KOPT-K1 (cell line): ENCODE measurements around the gene ELFN1.

ENCODE experiments used
- H3K27ac ChIP-seq: fragments of 200-600 bp; sonication (generic); 2 replicates; pipeline ENCODE4 v1.5.1; 2016; ENCODE audit warnings: antibody characterized with exemption, mild to moderate bottlenecking, low read depth, low read length; ENCODE audit not compliant: poor library complexity, severe bottlenecking
- H3K36me3 ChIP-seq: fragments of 200-600 bp; sonication (generic); 2 replicates; pipeline ENCODE4 v1.5.1; 2017; ENCODE audit warnings: antibody characterized with exemption, mild to moderate bottlenecking, low read length, moderate library complexity; ENCODE audit not compliant: insufficient read depth
- H3K9me3 ChIP-seq: fragments of 200-600 bp; sonication (generic); 2 replicates; pipeline ENCODE4 v1.5.1; 2017; ENCODE audit warnings: antibody characterized with exemption, low read length, mild to moderate bottlenecking; ENCODE audit not compliant: insufficient read depth, poor library complexity, severe bottlenecking

ELFN1 gene

GRCh38 chr7:1665549-1666316, 4.3 kb upstream of the ELFN1 start:
- Histone ChIP-seq H3K36me3 (no peaks in the 10 kb centered on the region), H3K27ac (no peak overlapping the region), H3K9me3 (no peaks in the 10 kb centered on the region)

- no peaks in the 10 kb centered on the region for H3K36me3 ChIP-seq
- H3K27ac ChIP-seq, result no peak overlapping the region
- no peaks in the 10 kb centered on the region for H3K9me3 ChIP-seq
Measured at GRCh38 chr7:1666317-1666822, 3.7 kb upstream of the ELFN1 start.

- no peaks in the 10 kb centered on the region for H3K9me3 ChIP-seq
- no peaks in the 10 kb centered on the region for H3K36me3 ChIP-seq
- H3K27ac ChIP-seq, result no peak overlapping the region
Measured at GRCh38 chr7:1666823-1667565, 3.1 kb upstream of the ELFN1 start.

GRCh38 chr7:1667566-1668395, 2.3 kb upstream of the ELFN1 start:
- H3K27ac ChIP-seq, result no peak overlapping the region
- no peaks in the 10 kb centered on the region for H3K36me3 ChIP-seq
- no peaks in the 10 kb centered on the region for H3K9me3 ChIP-seq

GRCh38 chr7:1668396-1669063, 1.5 kb upstream of the ELFN1 start:
- no peaks in the 10 kb centered on the region for H3K36me3 ChIP-seq
- H3K27ac ChIP-seq, result no peak overlapping the region
- no peaks in the 10 kb centered on the region for H3K9me3 ChIP-seq

- no peaks in the 10 kb centered on the region for H3K36me3 ChIP-seq
- no peak overlapping the region for H3K27ac ChIP-seq
- H3K9me3 ChIP-seq, result no peaks in the 10 kb centered on the region
Measured at GRCh38 chr7:1669064-1669951, 769 bp upstream of the ELFN1 start.

GRCh38 chr7:1670894-1671593, 967 bp downstream of the ELFN1 start:
- Histone ChIP-seq H3K9me3 (no peaks in the 10 kb centered on the region), H3K36me3 (no peaks in the 10 kb centered on the region), H3K27ac (no peak overlapping the region)

GRCh38 chr7:1671594-1672451, 1.7 kb downstream of the ELFN1 start:
- Histone ChIP-seq H3K9me3 (no peaks in the 10 kb centered on the region), H3K36me3 (no peaks in the 10 kb centered on the region), H3K27ac (no peak overlapping the region)

- Histone ChIP-seq H3K27ac (no peak overlapping the region), H3K9me3 (no peaks in the 10 kb centered on the region), H3K36me3 (no peaks in the 10 kb centered on the region)
Measured at GRCh38 chr7:1672851-1673486, 2.9 kb downstream of the ELFN1 start.

- H3K27ac ChIP-seq, result no peak overlapping the region
- H3K36me3 ChIP-seq, result no peaks in the 10 kb centered on the region
- H3K9me3 ChIP-seq, result no peaks in the 10 kb centered on the region
Measured at GRCh38 chr7:1673581-1674118, 3.6 kb downstream of the ELFN1 start.

- Histone ChIP-seq H3K27ac (no peak overlapping the region), H3K9me3 (no peaks in the 10 kb centered on the region), H3K36me3 (no peaks in the 10 kb centered on the region)
Measured at GRCh38 chr7:1674161-1675035, 4.3 kb downstream of the ELFN1 start.
